Measurements from ENCODE around the gene HSD17B12.

DNA sequence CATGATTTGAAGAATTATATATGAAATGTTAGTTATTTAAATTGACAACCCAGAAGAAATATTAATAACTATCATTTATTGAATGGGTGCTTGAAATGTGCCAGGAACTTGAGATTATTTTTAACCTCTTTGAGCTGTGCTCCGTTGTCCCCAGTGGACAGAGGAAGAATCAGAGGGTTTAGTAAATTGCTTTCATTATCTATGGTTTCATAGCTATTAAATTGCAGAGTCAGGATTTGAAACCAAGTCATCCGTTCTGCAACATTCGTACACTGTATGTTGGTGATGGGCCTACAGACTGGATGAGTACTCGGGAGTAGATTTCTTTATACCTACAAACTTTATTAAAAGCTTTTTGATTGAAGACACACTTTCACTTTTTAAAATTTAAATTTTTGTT, 4.9 kb downstream of the HSD17B12 start:
- TF ChIP-seq, protein P1, sequence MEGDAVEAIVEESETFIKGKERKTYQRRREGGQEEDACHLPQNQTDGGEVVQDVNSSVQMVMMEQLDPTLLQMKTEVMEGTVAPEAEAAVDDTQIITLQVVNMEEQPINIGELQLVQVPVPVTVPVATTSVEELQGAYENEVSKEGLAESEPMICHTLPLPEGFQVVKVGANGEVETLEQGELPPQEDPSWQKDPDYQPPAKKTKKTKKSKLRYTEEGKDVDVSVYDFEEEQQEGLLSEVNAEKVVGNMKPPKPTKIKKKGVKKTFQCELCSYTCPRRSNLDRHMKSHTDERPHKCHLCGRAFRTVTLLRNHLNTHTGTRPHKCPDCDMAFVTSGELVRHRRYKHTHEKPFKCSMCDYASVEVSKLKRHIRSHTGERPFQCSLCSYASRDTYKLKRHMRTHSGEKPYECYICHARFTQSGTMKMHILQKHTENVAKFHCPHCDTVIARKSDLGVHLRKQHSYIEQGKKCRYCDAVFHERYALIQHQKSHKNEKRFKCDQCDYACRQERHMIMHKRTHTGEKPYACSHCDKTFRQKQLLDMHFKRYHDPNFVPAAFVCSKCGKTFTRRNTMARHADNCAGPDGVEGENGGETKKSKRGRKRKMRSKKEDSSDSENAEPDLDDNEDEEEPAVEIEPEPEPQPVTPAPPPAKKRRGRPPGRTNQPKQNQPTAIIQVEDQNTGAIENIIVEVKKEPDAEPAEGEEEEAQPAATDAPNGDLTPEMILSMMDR (IDR thresholded peaks at IDR 0.05) = no peak
- TF ChIP-seq EZH2 (IDR thresholded peaks at IDR 0.05) = no peak
- no peak for TF ChIP-seq EZH2phosphoT487 (IDR thresholded peaks at IDR 0.05)

Data from neural progenitor cell (in vitro differentiated cells).